Measurements from ENCODE around the gene AKIRIN2. TPM values are rescaled to one million over a fixed set of nuclear protein-coding genes. Genes with fewer than 3 reads are reported as not detected.
A peak's percentile ranks its signal among the peaks of the same experiment; 100 is the strongest.

Gene AKIRIN2
- total and polyA plus RNA-seq, 2 donors (not counting 3 experiments of a cell fraction or from before 2014, with no cell fraction given) = 19.0 to 46.4 TPM

DNA sequence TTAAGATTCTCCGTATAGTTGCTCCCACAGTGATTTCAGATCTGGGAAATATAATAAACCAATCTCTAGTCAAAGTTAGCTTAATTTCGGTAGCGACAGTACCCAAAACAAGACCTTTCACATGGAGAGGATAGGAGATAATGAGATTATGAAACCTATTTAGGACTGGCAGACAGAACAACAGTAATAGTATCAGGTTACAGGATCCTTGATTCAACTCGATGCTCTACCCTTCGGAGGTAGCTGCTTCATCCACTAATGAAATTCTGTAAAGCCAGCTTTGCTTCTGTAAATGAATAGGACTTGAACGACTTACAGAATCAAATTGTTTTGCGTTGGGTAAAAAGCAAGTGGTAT is 534 bp upstream of the AKIRIN2 start:
- POLR2A ChIA-PET = interaction anchor here (0.6 to 1.4 kb wide), 5 partner anchors 12 to 188 kb away, joined by 3 to 4 read pairs (median 4); partner anchors contain the start of genes ORC3 and RARS2
- Histone ChIP-seq H2AFZ (ENCODE audit: low read depth, low read length) (peak overlapping the region; percentile 83), H4K20me1 (replicated peaks; ENCODE audit: control insufficient read depth, extremely low read depth, insufficient read depth, low read length) (peaks cover 9% of the 10 kb centered on the region), H3K27me3 (ENCODE audit: control insufficient read depth in 2 of 2, insufficient read depth in 2 of 2, low read length in 2 of 2) (no peaks in the 10 kb centered on the region), H3K9me1 (replicated peaks; ENCODE audit: control insufficient read depth, extremely low read depth, insufficient read depth, low read length) (no peaks in the 10 kb centered on the region), H3K79me2 (ENCODE audit: control insufficient read depth, insufficient read depth, low read length) (peaks cover 44% of the 10 kb centered on the region), H3K36me3 (ENCODE audit: control insufficient read depth in 2 of 2, extremely low read depth in 1 of 2, insufficient read depth in 2 of 2, low read length in 2 of 2) (no peaks in the 10 kb centered on the region), H3K4me3 (replicated peaks in 1 of 3; ENCODE audit: insufficient read depth in 1 of 3, low read depth in 1 of 3, low read length in 3 of 3) (peak overlapping the region; percentile 43 to 91 (median 81)), H3K4me2 (ENCODE audit: insufficient read depth, low read length) (peak overlapping the region; percentile 96), H3K9me3 (replicated peaks; ENCODE audit: control insufficient read depth, insufficient read depth, low read length) (no peaks in the 10 kb centered on the region), H3K9ac (replicated peaks; ENCODE audit: extremely low read depth, insufficient read depth, low read length) (peak overlapping the region; percentile 80), H3K4me1 (ENCODE audit: control insufficient read depth, extremely low read depth, insufficient read depth, low read length) (peaks cover 25% of the 10 kb centered on the region), H3K27ac (ENCODE audit: insufficient read depth, low read depth, low read length) (peak overlapping the region; percentile 62)
- BruUV-seq (replicated peaks) = TSS peak; percentile 73
- intact Hi-C loops (cut with micrococcal nuclease) (loop anchor here (1.0 to 10.0 kb wide), 5 partner anchors 30 to 1172 kb away; partner anchors contain the start of gene SLC35A1), dilution Hi-C loops (cut with MboI; ENCODE audit: extremely low pct_ligation_motif_present, low sequenced_read_pairs) (no loop called here)
- FAIRE-seq (no peak), DNase-seq (ENCODE audit: low read depth, low spot score) (no peak)
- CTCF ChIA-PET = interaction anchor here (1.0 to 1.3 kb wide), 4 partner anchors 12 to 149 kb away, joined by 3 to 8 read pairs (median 4); no protein-coding TSS in a partner anchor
- TF ChIP-seq, protein P1, sequence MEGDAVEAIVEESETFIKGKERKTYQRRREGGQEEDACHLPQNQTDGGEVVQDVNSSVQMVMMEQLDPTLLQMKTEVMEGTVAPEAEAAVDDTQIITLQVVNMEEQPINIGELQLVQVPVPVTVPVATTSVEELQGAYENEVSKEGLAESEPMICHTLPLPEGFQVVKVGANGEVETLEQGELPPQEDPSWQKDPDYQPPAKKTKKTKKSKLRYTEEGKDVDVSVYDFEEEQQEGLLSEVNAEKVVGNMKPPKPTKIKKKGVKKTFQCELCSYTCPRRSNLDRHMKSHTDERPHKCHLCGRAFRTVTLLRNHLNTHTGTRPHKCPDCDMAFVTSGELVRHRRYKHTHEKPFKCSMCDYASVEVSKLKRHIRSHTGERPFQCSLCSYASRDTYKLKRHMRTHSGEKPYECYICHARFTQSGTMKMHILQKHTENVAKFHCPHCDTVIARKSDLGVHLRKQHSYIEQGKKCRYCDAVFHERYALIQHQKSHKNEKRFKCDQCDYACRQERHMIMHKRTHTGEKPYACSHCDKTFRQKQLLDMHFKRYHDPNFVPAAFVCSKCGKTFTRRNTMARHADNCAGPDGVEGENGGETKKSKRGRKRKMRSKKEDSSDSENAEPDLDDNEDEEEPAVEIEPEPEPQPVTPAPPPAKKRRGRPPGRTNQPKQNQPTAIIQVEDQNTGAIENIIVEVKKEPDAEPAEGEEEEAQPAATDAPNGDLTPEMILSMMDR (IDR thresholded peaks at IDR 0.05; ENCODE audit: extremely low read depth in 1 of 2, insufficient read depth in 1 of 2, low read depth in 1 of 2, low read length in 2 of 2) = no peak
- TF ChIP-seq GATA2 (IDR thresholded peaks at IDR 0.05; ENCODE audit: insufficient read depth, insufficient read length, low read depth, low read length) (no peak), FOS (IDR thresholded peaks at IDR 0.05; ENCODE audit: borderline replicate concordance, insufficient read depth, low read length) (no peak), EZH2 (IDR thresholded peaks at IDR 0.05; ENCODE audit: borderline replicate concordance, low read depth, low read length, severe bottlenecking) (no peak), POLR2A (IDR thresholded peaks at IDR 0.05; ENCODE audit: low read depth, low read length) (no peak), MYC (IDR thresholded peaks at IDR 0.05; ENCODE audit: low read depth, low read length) (no peak), JUN (IDR thresholded peaks at IDR 0.05; ENCODE audit: borderline replicate concordance, insufficient read depth, insufficient read length, low read depth) (no peak), POLR2AphosphoS5 (IDR thresholded peaks at IDR 0.05; ENCODE audit: insufficient read depth, low read depth, low read length) (no peak)
- TF ChIP-seq, protein P2, sequence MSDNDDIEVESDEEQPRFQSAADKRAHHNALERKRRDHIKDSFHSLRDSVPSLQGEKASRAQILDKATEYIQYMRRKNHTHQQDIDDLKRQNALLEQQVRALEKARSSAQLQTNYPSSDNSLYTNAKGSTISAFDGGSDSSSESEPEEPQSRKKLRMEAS (IDR thresholded peaks at IDR 0.05; ENCODE audit: insufficient read depth, insufficient read length) = no peak

Measured in endothelial cell of umbilical vein (primary cell).